ENCODE measurements around the gene TMEM41A.
"Not testable (repeated sequence)": the region's sequence is repeated elsewhere in the genome, so short reads cannot be mapped to it uniquely, and the experiment has no call there.

Gene TMEM41A

DNA sequence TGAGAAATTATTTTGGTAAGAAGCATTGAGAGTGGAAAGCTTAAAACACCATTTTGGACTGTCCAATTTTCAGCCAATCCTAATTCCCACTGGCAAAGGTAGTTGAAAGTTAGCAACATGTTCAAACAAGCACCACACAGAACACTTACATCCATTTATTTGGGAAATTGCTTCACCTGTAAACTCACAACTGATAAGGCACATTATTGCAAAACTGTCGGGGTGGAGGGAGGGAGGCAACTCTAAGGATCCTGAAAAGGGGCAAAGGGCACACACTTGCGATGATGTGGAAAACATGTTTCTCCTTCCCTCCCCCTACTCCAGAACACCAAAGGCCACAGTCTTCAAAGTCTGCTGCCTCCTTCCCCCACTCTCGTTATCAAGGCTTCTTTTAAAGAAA, 9.4 kb downstream of the TMEM41A start:
- DNase-seq (ENCODE audit: low read depth in 2 of 2, low spot score in 1 of 2) = no peak

DNA sequence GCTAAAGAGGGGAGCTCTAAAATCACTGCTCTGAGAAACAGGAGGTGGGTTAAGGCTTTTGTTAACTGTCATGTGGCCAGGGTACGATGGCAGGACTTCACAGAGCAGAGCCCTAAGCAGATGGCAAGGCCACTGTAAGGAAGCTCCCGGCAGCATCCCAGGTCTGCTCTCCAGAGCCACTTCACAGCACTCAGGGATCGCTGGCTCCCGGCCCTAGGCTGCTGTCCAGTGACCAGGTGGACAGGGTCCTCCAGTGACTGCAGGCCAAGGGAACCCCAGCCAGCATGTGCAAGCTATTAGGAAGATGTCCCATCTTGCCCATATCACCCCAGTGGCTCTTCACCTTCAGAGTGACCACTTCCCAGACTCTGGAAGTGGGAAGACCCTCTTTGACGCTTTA, 10.4 kb downstream of the TMEM41A start:
- DNase-seq (ENCODE audit: low read depth in 2 of 2, low spot score in 1 of 2) = no peak

DNA sequence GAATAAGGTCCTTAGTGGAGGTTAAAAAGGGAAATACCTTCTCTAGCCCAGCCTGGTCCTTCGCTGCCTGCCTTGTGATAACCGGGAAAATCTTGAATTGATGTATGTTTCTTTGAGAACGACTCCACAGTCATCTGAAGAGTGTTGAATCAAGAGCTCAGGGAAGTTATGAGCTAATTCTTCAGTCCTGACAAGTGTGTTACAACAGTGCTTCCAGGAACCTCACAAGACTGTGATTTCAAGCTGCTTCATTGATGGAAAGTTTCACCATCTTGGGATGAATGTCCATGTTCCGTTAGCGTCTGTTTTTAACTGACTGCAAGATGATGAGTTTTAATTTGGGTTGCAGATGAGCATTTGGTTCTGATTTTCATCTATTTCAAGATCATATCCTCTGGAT, 12.4 kb downstream of the TMEM41A start:
- no peak for DNase-seq (ENCODE audit: low read depth in 2 of 2, low spot score in 1 of 2)

DNA sequence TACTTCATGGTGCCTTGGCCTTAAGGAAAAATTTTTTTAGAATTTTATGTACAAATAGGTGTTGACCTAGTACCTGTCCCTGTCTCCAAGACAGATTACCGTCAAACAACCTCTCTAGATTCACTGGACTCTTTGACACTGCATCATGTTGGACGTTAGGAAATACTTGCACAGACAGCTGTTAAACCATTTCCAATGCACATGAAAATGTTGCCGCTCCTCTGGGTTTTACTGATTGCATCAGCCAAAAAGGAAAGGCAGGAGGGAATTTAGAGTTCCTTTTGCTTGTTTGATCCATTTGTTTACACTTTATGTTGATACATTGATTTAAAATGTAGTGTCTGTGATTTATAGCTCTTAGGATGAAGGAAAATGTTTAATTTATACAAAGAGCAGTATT, 14.5 kb downstream of the TMEM41A start:
- no peak for DNase-seq (ENCODE audit: low read depth in 2 of 2, low spot score in 1 of 2)

DNA sequence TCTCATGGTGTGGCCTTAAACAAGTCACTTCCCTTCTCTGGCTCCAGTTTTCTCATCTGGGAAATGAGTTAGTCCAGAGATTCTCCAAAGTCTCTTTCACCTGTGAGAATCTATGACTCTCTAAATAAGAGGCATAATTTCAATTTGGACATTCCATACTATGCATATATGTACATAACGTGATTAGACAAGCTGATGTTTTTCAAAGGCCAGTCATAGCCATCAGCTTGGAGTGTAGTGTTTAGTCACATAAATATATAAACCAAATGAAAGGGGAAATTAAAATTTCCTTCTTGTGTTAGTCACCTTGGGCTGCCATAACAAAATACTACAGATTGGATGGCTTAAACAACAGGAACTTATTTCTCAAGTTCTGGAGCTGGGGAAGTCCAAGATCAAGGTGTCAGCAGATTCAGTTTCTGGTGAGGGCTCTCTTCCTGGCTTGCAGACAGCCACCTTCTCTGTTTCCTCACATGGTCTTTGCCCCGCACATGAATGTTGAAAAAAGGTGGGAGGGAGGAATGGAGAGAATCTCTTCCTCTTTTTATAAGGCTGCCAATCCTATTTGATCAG, 19.4 kb downstream of the TMEM41A start:
- no peak for DNase-seq (ENCODE audit: low read depth in 2 of 2, low spot score in 1 of 2)

DNA sequence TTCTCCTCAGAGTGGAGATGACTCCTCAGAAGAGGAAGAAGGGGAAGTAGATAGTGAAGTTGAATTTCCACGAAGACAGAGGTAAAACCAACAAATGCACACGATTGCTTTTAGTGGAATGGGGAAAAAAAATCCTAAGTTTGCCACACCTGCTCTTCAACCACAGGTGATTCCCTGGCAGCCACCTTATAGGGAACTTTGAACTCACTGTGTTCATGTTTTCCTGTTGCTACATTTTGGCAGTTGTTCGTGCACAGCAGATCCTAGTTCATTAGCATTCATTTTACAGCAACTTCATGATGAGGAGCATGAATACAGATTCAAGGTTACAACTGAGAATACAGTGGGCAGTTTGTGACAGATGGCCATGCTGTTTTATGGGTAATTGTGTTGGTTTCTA, 21.5 kb downstream of the TMEM41A start:
- no peak for DNase-seq (ENCODE audit: low read depth in 2 of 2, low spot score in 1 of 2)

DNA sequence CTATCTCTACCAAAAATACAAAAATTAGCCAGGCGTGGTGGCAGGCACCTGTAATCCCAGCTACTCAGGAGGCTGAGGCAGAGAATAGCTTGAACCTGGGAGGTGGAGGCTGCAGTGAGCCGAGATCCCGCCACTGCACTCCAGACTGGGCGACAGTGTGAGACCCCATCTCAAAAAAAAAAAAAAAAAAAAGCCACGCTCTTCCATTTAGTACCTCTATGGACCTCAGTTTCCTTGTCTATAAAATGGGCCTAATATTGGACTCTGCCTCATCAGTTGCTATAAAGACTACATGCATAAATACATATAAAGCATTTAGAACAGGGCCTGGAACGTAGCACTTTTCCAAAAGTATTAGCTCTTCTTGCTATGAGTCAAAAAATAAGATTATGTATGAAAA, 23.9 kb downstream of the TMEM41A start:
- not testable (repeated sequence) for DNase-seq (ENCODE audit: low read depth in 2 of 2, low spot score in 1 of 2)

DNA sequence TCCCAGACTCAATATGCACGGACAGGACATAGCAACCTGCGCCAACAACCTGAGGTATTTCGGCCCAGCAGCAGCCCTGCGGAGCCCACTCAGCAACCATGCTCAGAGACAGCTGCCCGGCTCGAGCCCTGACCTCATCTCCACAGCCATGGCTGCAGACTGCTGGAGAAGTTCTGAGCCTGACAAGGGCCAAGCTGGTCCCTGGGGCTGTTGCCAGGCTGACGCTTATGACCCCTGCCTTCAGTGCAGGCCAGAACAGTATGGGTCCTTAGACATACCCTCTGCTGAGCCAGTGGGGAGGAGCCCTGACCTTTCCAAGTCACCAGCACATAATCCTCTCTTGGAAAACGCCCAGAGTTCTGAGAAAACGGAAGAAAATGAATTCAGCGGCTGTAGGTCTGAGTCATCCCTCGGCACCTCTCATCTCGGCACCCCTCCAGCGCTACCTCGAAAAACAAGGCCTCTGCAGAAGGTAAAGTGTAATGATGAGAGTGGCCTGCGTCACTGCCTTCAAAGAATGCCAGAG, 25.5 kb downstream of the TMEM41A start:
- DNase-seq (ENCODE audit: low read depth in 2 of 2, low spot score in 1 of 2) = no peak

DNA sequence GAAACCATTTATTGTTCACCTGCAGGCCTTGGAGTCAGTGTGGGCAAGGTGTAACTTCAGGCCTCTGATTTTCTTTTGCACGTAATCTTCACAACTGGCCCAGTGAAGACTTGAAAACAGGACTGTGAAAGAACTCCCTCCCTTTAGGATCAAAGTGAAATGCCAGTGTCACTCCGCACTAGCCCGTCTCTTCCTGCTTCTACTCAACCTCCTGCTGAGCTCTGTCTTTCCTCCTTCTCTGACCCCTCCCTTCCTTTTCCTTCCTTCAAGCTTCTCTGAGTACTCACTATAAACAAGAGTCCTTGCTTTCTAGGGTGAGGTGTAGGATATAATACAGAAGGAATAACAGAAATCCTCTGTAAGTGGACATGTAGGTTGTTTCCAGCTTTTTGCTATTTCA, 28.5 kb downstream of the TMEM41A start:
- DNase-seq (ENCODE audit: low read depth in 2 of 2, low spot score in 1 of 2) = no peak

DNA sequence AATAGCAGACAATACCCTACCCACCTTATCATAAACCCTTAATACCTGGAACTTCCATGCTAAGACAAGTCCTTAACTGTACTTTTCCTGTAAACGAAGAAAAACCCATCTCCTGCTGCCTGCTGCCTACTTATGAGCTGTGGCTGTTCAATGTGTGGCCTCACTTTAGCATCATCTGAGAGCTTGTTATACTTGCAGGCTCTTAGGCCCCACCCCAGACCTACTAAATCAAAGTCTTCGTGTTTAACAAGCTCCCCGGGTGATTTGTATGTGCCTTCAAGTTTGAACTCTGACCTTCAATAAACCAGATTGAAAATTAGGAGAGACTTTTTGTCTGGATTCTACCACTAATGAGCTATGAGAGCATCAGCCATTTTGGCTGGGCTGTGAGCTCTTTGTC, 29.3 kb downstream of the TMEM41A start:
- DNase-seq (ENCODE audit: low read depth in 2 of 2, low spot score in 1 of 2) = no peak

DNA sequence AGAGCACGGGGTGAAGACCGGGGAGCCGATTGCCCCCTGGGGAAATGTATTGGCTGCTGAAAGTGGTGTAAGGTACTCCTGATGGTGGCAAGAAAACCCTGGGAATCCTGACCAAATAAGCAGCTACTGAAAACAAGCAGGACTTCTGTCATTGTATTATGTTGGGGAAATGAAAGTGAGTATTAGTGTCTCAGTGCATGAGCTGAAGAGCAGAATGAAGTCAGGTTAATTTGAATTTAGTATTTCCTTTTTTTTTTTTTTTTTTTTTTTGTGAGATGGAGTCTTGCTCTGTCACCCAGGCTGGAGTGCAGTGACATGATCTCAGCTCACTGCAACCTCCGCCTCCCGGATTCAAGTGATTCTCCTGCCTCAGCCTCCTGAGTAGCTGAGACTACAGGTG, 32.7 kb downstream of the TMEM41A start:
- not testable (repeated sequence) for DNase-seq (ENCODE audit: low read depth in 2 of 2, low spot score in 1 of 2)

DNA sequence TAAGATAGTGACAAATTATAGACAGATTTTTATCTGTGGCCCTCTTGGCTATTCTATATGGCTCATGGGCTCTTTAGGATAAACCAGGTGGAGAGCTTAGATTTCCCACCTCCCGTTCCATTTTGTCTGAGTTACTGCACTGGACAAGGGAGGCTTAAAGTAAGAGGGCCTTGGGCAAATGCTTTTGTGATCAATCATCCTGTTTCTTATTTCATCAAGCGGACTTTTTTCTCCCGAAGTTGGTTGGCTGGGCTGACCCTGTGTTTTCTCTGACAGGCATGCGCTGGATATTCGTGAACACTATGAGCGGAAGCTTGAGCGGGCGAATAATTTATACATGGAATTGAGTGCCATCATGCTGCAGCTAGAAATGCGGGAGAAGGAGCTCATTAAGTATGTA, 33.4 kb downstream of the TMEM41A start:
- DNase-seq (ENCODE audit: low read depth in 2 of 2, low spot score in 1 of 2) = no peak

DNA sequence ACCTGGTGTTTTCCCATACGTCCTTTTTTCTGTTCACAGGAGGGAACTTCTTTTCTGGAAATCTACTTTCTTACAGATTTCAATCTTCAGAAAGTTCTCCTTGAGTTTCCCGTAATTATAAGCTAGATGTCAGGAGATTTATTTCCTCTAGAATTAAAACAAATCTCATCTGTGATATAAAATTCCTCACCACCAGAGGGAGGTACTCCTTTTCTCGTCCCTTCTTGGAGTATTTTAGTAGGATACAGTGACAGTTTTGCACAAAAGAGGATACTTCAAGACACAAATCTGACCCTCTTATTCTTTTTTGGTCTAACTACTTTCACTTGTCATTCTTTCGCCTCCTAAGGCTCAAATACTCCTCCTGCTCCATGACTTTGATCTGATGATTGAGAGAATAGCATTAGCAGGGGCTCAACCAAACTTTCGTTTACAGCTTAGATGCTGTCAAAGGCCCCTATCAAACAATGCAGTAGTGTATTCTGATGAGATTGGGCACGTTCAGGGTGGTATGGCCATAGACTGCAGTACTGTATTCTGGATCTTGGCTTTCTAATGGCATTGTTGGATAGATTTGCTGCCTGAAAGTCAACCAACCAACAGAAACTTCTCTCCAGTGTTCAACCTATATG, 38.0 kb downstream of the TMEM41A start:
- no peak for DNase-seq (ENCODE audit: low read depth in 2 of 2, low spot score in 1 of 2)

DNA sequence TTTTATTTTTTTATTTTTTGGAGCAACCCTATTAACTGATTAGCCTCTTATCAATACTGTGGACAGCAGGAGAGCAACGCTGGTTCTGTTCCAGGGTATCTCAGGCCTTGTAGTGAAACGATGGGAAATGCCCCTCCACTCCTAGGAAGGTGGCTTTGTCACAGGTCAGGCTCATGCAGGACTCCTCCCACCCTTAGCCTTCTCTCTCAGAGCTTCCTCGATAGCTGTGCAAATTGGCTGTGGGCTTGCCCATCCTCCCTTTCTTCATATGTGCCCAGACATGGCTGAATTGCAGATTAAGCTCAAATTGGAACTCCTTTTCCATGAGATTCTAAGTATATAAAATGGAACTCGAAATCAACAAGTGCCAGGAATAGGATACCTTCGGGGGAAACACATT, 38.5 kb downstream of the TMEM41A start:
- no peak for DNase-seq (ENCODE audit: low read depth in 2 of 2, low spot score in 1 of 2)

DNA sequence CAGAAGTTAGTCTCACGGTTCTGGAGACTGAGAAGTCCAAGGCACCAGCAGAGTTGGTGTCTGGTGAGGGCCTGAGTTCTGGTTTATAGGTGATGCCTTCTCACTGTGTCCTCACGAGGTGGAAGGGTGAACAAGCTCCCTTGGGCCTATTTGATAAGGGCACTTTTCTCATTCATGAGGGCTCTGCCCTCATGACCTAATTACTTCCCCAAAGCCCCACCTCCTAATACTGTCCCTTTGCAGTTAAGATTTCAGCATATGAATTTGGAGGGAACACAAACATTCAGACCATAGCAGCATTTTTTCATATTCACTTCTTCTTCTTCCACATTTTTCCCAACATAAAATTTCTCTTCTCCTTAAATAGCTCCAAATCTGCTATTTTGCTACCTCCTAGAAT, 41.5 kb downstream of the TMEM41A start:
- no peak for DNase-seq (ENCODE audit: low read depth in 2 of 2, low spot score in 1 of 2)

DNA sequence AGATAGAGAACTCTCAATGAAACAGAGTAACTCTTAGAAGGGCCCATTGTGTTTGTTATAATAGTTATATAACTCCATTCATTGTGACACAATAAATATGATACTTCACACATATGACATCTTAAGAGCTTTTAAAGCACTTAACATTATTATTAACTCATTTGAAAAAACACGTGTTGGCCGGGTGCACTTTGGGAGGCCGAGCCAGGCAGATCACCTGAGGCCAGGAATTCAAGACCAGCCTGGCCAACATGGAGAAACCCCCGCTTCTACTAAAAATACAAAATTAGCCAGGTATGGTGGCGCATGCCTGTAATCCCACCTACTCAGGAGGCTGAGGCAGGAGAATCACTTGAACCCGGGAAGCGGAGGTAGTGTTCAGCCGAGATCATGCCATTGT, 47.4 kb downstream of the TMEM41A start:
- not testable (repeated sequence) for DNase-seq (ENCODE audit: low read depth in 2 of 2, low spot score in 1 of 2)

DNA sequence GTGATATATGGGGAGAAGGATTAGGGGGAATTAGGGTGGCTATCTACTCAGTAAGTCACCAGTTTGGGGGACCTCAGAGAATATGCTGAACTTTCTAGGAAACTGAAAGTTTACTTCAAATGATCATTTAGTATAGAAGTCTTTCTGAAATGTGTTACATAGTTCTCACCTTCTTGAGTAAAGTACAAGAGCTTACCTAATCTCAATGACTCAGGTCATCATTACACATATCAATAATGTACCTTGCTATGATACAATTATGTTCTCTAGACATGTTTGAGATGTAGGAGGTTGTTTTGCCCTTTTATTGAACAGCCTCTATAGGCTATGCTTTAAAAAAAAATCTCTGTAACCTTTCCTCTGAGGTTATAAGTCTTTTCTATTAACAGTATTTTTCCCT, 50.7 kb downstream of the TMEM41A start:
- DNase-seq (ENCODE audit: low read depth in 2 of 2, low spot score in 1 of 2) = no peak

DNA sequence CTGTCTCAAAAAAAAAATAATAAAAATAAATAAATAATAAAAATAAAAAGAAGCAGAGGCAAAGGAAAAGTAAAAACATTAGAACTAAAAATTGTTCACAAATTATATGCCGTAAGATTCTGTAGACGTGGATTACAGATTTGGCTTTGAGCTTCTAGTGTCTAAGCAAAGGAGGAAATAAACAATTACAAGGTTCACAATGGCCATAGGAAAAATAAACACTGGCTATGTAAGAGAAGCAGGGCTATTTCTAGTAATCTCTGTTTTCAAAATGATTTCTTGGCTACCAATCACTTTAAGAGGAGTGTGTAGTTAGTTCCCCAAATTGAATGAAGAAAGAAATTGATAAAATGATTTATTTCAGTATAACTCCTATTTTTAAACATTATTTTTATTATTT, 54.5 kb downstream of the TMEM41A start:
- no peak for DNase-seq (ENCODE audit: low read depth in 2 of 2, low spot score in 1 of 2)

DNA sequence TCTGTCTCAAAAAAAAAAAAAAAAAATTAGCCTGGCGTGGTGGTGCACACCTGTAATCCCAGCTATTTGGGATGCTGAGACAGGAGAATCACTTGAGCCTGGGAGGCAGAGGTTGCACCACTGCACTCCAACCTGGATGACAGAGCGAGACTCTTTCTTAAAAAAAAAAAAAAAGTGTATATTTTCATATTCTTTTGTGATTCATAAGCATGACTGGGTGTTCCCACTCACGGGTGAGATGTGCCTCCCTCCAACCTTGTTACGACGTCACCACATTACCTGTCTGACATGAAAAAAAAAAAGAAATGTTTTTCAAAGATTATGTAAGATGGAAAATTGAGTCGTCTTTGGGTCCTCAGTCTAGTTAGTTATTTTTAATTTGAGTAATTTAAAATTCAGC, 56.8 kb downstream of the TMEM41A start:
- no peak for DNase-seq (ENCODE audit: low read depth in 2 of 2, low spot score in 1 of 2)

DNA sequence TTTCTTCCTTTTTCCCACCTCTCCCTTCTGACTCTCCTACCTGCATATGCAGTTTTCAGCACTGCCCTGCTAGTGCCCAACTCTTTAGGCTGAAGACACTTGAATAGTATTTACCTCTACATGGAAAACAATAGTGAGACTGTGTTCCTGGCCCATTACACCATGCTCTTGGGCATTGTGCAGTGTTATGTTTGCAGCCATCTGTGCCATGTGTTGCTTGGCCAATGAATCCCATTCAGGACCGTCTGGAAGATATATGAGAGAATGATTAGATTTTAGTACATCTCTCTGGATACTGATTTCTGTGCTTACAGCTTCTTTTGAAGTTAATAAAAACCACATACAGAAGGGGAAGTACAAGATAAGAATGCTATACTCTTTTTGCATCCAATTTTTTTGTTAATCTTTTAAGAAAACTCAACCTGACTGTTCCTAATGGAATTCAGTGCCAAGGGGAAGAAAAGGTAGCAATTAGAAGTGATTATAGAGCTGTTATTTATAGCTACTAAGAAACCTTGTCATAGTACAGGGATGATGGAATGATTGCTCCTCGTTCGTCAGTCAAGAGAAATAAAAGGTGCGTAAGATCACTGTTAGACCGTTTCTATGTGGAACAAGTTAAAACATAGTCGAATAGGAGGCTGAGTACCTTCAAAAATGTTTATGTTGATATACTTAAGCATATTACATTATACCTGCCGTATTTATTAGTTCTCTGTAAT, 58.9 kb downstream of the TMEM41A start:
- no peak for DNase-seq (ENCODE audit: low read depth in 2 of 2, low spot score in 1 of 2)
